ENCODE measurements around the gene PCDH19. TPM values are rescaled to one million over a fixed set of nuclear protein-coding genes. Genes with fewer than 3 reads are reported as not detected.

Gene PCDH19
- polyA plus RNA-seq, 1 donor (not counting 4 experiments of a cell fraction or from before 2014, with no cell fraction given): not detected

DNA sequence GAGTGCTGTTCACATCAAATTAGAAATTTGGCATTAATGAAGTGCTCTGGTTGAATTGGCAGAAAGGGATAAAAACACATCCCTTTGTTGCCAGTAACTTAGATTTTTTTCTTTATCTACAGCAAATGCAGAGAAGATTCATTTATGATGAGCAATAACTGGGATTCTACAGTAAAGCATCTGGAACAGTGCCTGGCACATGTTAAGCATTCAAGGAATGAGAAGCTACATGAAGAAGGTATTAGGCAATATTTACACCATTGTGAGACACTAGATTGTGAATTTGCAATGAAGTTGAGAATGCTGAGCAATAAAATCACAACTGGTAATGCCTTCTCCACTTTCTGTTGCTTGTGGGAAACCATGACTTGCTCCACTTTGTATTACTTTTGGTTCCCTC, 33.5 kb downstream of the PCDH19 start:
- no peak for FAIRE-seq
- Histone ChIP-seq H3K4me2 (ENCODE audit: control insufficient read depth, extremely low read depth, insufficient read depth, low read depth, low read length) (no peak overlapping the region), H3K9ac (ENCODE audit: control insufficient read depth, extremely low read depth, insufficient read depth, low read length) (no peak overlapping the region), H3K4me1 (ENCODE audit: control insufficient read depth, extremely low read depth, insufficient read depth, low read length) (no peaks in the 10 kb centered on the region), H2AFZ (ENCODE audit: control insufficient read depth, low read length) (no peak overlapping the region), H4K20me1 (ENCODE audit: control insufficient read depth, extremely low read depth, insufficient read depth, low read length) (no peaks in the 10 kb centered on the region), H3K36me3 (ENCODE audit: control insufficient read depth in 2 of 2, extremely low read depth in 1 of 2, insufficient read depth in 2 of 2, low read length in 2 of 2) (no peaks in the 10 kb centered on the region), H3K9me1 (ENCODE audit: control insufficient read depth, extremely low read depth, insufficient read depth, low read length) (no peaks in the 10 kb centered on the region), H3K9me3 (ENCODE audit: control insufficient read depth, low read depth, low read length) (no peaks in the 10 kb centered on the region), H3K27ac (ENCODE audit: control insufficient read depth, insufficient read depth, low read length) (no peak overlapping the region), H3K27me3 (ENCODE audit: control insufficient read depth, extremely low read depth, insufficient read depth, low read length) (no peaks in the 10 kb centered on the region), H3K79me2 (ENCODE audit: control insufficient read depth, insufficient read depth, low read length) (no peaks in the 10 kb centered on the region), H3K4me3 (ENCODE audit: control insufficient read depth in 2 of 3, extremely low read depth in 1 of 3, insufficient read depth in 2 of 3, low read depth in 1 of 3, low read length in 3 of 3) (no peak overlapping the region)
- dilution Hi-C loops (cut with MboI; ENCODE audit: extremely low pct_ligation_motif_present, low sequenced_read_pairs): no loop called here
- TF ChIP-seq, protein P1, sequence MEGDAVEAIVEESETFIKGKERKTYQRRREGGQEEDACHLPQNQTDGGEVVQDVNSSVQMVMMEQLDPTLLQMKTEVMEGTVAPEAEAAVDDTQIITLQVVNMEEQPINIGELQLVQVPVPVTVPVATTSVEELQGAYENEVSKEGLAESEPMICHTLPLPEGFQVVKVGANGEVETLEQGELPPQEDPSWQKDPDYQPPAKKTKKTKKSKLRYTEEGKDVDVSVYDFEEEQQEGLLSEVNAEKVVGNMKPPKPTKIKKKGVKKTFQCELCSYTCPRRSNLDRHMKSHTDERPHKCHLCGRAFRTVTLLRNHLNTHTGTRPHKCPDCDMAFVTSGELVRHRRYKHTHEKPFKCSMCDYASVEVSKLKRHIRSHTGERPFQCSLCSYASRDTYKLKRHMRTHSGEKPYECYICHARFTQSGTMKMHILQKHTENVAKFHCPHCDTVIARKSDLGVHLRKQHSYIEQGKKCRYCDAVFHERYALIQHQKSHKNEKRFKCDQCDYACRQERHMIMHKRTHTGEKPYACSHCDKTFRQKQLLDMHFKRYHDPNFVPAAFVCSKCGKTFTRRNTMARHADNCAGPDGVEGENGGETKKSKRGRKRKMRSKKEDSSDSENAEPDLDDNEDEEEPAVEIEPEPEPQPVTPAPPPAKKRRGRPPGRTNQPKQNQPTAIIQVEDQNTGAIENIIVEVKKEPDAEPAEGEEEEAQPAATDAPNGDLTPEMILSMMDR (optimal IDR thresholded peaks at IDR 0.05 in 1 of 3, IDR thresholded peaks at IDR 0.05 in 1 of 3, conservative IDR thresholded peaks at IDR 0.05 in 1 of 3; ENCODE audit: extremely low read depth in 1 of 3, insufficient read depth in 2 of 3, low read length in 3 of 3): no peak
- no peak for TF ChIP-seq EZH2 (IDR thresholded peaks at IDR 0.05; ENCODE audit: low read length)
- no peak for DNase-seq (ENCODE audit: low read depth, low spot score)

DNA sequence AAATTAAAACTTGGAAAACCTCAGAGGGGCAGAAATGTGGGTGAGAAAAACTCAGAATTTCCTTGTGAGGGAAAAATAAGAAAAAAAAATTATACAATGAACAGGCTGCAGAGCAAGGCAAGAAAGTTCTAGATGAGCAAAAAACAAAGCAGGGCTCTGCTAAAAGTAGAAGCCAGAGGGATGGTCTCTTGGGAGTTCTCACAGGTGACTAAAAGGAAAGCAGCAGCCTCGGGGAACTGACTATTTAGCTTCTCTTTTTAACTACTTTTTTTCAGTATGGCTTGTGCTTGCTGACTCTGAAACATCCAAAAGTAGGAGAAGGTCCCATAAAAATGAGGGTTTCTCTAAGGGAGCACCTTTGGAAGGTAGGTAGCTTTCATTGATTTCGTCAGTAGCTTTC, 36.4 kb downstream of the PCDH19 start:
- H4K20me1 ChIP-seq (ENCODE audit: control insufficient read depth, extremely low read depth, insufficient read depth, low read length): no peaks in the 10 kb centered on the region
- no peak overlapping the region for H3K9ac ChIP-seq (ENCODE audit: control insufficient read depth, extremely low read depth, insufficient read depth, low read length)
- H3K4me3 ChIP-seq (ENCODE audit: control insufficient read depth in 2 of 3, extremely low read depth in 1 of 3, insufficient read depth in 2 of 3, low read depth in 1 of 3, low read length in 3 of 3): no peak overlapping the region
- H3K9me1 ChIP-seq (ENCODE audit: control insufficient read depth, extremely low read depth, insufficient read depth, low read length): no peaks in the 10 kb centered on the region
- no peaks in the 10 kb centered on the region for H3K4me1 ChIP-seq (ENCODE audit: control insufficient read depth, extremely low read depth, insufficient read depth, low read length)
- no peak overlapping the region for H3K27ac ChIP-seq (ENCODE audit: control insufficient read depth, insufficient read depth, low read length)
- DNase-seq (ENCODE audit: low read depth, low spot score): no peak
- no peaks in the 10 kb centered on the region for H3K79me2 ChIP-seq (ENCODE audit: control insufficient read depth, insufficient read depth, low read length)
- no peak overlapping the region for H3K4me2 ChIP-seq (ENCODE audit: control insufficient read depth, extremely low read depth, insufficient read depth, low read depth, low read length)
- TF ChIP-seq, protein P1 (optimal IDR thresholded peaks at IDR 0.05 in 1 of 3, IDR thresholded peaks at IDR 0.05 in 1 of 3, conservative IDR thresholded peaks at IDR 0.05 in 1 of 3; ENCODE audit: extremely low read depth in 1 of 3, insufficient read depth in 2 of 3, low read length in 3 of 3): no peak
- no peak for TF ChIP-seq EZH2 (IDR thresholded peaks at IDR 0.05; ENCODE audit: low read length)
- H2AFZ ChIP-seq (ENCODE audit: control insufficient read depth, low read length): no peak overlapping the region
- H3K27me3 ChIP-seq (ENCODE audit: control insufficient read depth, extremely low read depth, insufficient read depth, low read length): no peaks in the 10 kb centered on the region
- H3K36me3 ChIP-seq (ENCODE audit: control insufficient read depth in 2 of 2, extremely low read depth in 1 of 2, insufficient read depth in 2 of 2, low read length in 2 of 2): no peaks in the 10 kb centered on the region
- no peak for FAIRE-seq
- H3K9me3 ChIP-seq (ENCODE audit: control insufficient read depth, low read depth, low read length): no peaks in the 10 kb centered on the region
- dilution Hi-C loops (cut with MboI; ENCODE audit: extremely low pct_ligation_motif_present, low sequenced_read_pairs): no loop called here
